Upper lobe of left lung (tissue), 6 donors: ENCODE results near the gene POLA1. TPM values are rescaled to one million over a fixed set of nuclear protein-coding genes. Genes with fewer than 3 reads are reported as not detected.

Experiments used
- ATAC-seq, 2 donors: fragments of 200-7000 bp; cut with Tn5 transposase; one replicate each; pipeline ENCODE4 v1.9.1; 2022; ENCODE audit warnings: mild to moderate bottlenecking in 2 of 2, moderate library complexity in 2 of 2; ENCODE audit not compliant: low FRiP score in 2 of 2
- DNase-seq, 2 donors: peaks; one replicate each; pipeline ENCODE4 v3.0.0-alpha.2; 2019 to 2020
- H3K27ac ChIP-seq, 4 donors: fragments of 200-600 bp; sonication (generic); one replicate each; pipeline ENCODE4 v1.5.1; 2016 to 2019
- H3K27me3 ChIP-seq, 4 donors: fragments of 200-600 bp; sonication (generic); one replicate each; pipeline ENCODE4 v1.5.1; 2017 to 2019
- H3K36me3 ChIP-seq, 4 donors: fragments of 200-600 bp; sonication (generic); one replicate each; pipeline ENCODE4 v1.5.1; 2016 to 2019
- H3K4me1 ChIP-seq, 4 donors: fragments of 200-600 bp; sonication (generic); one replicate each; pipeline ENCODE4 v1.5.1; 2018 to 2019
- H3K4me3 ChIP-seq, 4 donors: fragments of 200-600 bp; sonication (generic); one replicate each; pipeline ENCODE4 v1.5.1; 2017 to 2019; ENCODE audit warnings: mild to moderate bottlenecking in 2 of 4, moderate library complexity in 1 of 4
- H3K9me3 ChIP-seq, 4 donors: fragments of 200-600 bp; sonication (generic); one replicate each; pipeline ENCODE4 v1.5.1; 2018 to 2019
- EP300 ChIP-seq, 4 donors: sonication (generic); formaldehyde crosslinking; IDR thresholded peaks; one replicate each; pipeline ENCODE4 v1.5.1; 2017; ENCODE audit warnings: antibody characterized with exemption in 4 of 4, control low read depth in 2 of 4
- POLR2A ChIP-seq, 4 donors: fragments of 450-650 bp; IDR thresholded peaks; one replicate each; pipeline ENCODE4 v1.5.1; 2016 to 2017; ENCODE audit warnings: antibody characterized with exemption in 4 of 4, mild to moderate bottlenecking in 2 of 4
- POLR2AphosphoS5 ChIP-seq, 2 donors: sonication (generic); formaldehyde crosslinking; IDR thresholded peaks; one replicate each; pipeline ENCODE4 v1.5.1; 2017; ENCODE audit warnings: antibody characterized with exemption in 2 of 2
- WGBS, 2 donors: methylation state at CpG; one replicate each; pipeline ENCODE4 v1.1.5; 2017 to 2018; 5-methylcytosine and 5-hydroxymethylcytosine counted together
- total RNA-seq, 6 donors: library from RNA; depleted of rRNA in 4 of 6; stranded (reverse); fragments of >200 nt in 4 of 6; gene quantifications; one replicate each; pipeline versions ENCODE4 v1.1.0 to v1.2.1, GENCODE V29; 2016 to 2021
- TF ChIP-seq, protein P1 (sequence below), 6 experiments: fragments of 450-650 bp in 4 of 6; fragments of 200-600 bp in 2 of 6; sonication (generic) in 2 of 6; IDR thresholded peaks; one replicate each; pipeline ENCODE4 v1.5.1; 2016 to 2019; ENCODE audit warnings: antibody characterized with exemption in 6 of 6
- donor health status: DM: no; HTN: no; CAD: no; lungs with moderate emphysema.
- donor health status: DM: no; HTN: yes; CAD: no; lungs with severe emphysema.

The POLA1 gene
- total RNA-seq, 6 donors from 2014 or later: 6.3 to 15.7 (median 8.9) TPM

DNA sequence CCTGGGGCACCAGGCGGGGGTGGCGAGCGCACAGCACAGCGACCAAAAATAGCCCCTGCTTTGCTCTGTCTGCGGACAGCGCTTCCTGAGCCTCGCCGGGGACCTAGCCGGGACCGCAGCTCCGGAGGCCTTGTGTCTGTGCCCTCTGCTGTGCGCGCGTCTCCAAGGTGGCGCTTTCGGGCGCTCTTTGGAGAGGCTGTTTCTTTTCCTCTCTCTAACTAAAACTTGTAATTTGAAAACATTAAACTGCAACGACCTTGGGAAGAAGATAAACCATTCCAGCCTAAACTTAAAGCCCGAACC is 318.7 kb downstream of the POLA1 start:
- Histone ChIP-seq H3K27me3 (peaks cover 0 to 64% (median 7%) of the 10 kb centered on the region in 4 donors), H3K9me3 (no peaks in the 10 kb centered on the region), H3K36me3 (no peaks in the 10 kb centered on the region), H3K4me3 (peak overlapping the region in 2 of 4 donors; percentile 32 to 38), H3K27ac (no peak overlapping the region), H3K4me1 (peaks cover 4 to 20% (median 14%) of the 10 kb centered on the region in 4 donors)
- no peak for TF ChIP-seq EP300 (IDR thresholded peaks at IDR 0.05)
- TF ChIP-seq POLR2AphosphoS5 (IDR thresholded peaks at IDR 0.05): no peak
- no peak for TF ChIP-seq POLR2A (IDR thresholded peaks at IDR 0.05)
- TF ChIP-seq, protein P1, sequence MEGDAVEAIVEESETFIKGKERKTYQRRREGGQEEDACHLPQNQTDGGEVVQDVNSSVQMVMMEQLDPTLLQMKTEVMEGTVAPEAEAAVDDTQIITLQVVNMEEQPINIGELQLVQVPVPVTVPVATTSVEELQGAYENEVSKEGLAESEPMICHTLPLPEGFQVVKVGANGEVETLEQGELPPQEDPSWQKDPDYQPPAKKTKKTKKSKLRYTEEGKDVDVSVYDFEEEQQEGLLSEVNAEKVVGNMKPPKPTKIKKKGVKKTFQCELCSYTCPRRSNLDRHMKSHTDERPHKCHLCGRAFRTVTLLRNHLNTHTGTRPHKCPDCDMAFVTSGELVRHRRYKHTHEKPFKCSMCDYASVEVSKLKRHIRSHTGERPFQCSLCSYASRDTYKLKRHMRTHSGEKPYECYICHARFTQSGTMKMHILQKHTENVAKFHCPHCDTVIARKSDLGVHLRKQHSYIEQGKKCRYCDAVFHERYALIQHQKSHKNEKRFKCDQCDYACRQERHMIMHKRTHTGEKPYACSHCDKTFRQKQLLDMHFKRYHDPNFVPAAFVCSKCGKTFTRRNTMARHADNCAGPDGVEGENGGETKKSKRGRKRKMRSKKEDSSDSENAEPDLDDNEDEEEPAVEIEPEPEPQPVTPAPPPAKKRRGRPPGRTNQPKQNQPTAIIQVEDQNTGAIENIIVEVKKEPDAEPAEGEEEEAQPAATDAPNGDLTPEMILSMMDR (IDR thresholded peaks at IDR 0.05): no peak
- no peak for ATAC-seq
- DNase-seq: peak in 1 of 2 donors; percentile 53
- WGBS, 2 donors: 0 to 40% methylated on average over 2 to 18 of the region's 19 CpGs

GRCh38 chrX:25012793-25013631 is 319.3 kb downstream of the POLA1 start:
- peaks cover 0 to 67% (median 8%) of the 10 kb centered on the region in 4 donors for H3K27me3 ChIP-seq
- peaks cover 4 to 21% (median 15%) of the 10 kb centered on the region in 4 donors for H3K4me1 ChIP-seq
- TF ChIP-seq EP300 (IDR thresholded peaks at IDR 0.05) (no peak), POLR2AphosphoS5 (IDR thresholded peaks at IDR 0.05) (no peak), POLR2A (IDR thresholded peaks at IDR 0.05) (no peak)
- TF ChIP-seq, protein P1 (IDR thresholded peaks at IDR 0.05): no peak
- peak in 1 of 2 donors; percentile 66 for DNase-seq
- WGBS, 2 donors: 34% methylated on average over 72 of the region's 105 CpGs; no CpG with 5 or more reads in 1 of the 2 donors
- H3K4me3 ChIP-seq: peak overlapping the region; percentile 4 to 38 (median 30)
- ATAC-seq: peak in 1 of 2 donors; percentile 34
- H3K27ac ChIP-seq: no peak overlapping the region
- no peaks in the 10 kb centered on the region for H3K9me3 ChIP-seq
- H3K36me3 ChIP-seq: no peaks in the 10 kb centered on the region

- Histone ChIP-seq H3K9me3 (no peaks in the 10 kb centered on the region), H3K27me3 (peaks cover 0 to 65% (median 8%) of the 10 kb centered on the region in 4 donors), H3K4me1 (peaks cover 7 to 21% (median 15%) of the 10 kb centered on the region in 4 donors), H3K36me3 (no peaks in the 10 kb centered on the region), H3K27ac (no peak overlapping the region), H3K4me3 (no peak overlapping the region)
- no peak for DNase-seq
- no peak for ATAC-seq
- TF ChIP-seq POLR2A (IDR thresholded peaks at IDR 0.05): no peak
- 10 to 38% methylated on average over 16 of the region's 44 CpGs for WGBS, 2 donors
Measured at GRCh38 chrX:25013632-25014365, 320.1 kb downstream of the POLA1 start.

DNA sequence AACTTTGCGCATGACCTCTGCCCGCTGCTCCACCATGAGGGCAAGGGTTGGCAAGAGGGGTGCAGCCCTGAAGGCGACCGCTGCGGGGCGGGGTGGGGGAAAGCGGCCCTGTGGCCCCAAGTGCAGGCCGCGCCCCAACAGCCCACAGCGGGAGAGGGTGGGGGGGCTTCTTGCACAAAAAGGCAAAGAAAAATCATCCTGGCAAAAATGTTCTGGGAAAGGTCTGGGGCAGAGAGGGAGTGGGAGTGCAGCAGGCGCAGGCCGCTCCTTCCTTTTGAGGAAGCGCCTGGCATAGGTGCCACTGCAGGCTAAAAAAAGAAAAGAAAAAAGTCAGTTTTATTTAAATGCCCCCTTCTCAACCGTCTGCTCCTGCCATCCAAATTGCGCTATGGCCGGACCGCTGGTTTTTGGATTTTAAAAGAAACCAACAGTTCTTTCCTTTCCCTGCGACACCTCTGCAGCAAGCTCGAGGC is 320.7 kb downstream of the POLA1 start:
- H3K36me3 ChIP-seq: no peaks in the 10 kb centered on the region
- DNase-seq (peak in 1 of 2 donors; percentile 40), ATAC-seq (no peak)
- H3K4me1 ChIP-seq: peaks cover 7 to 21% (median 15%) of the 10 kb centered on the region in 4 donors
- H3K9me3 ChIP-seq: no peaks in the 10 kb centered on the region
- TF ChIP-seq POLR2A (IDR thresholded peaks at IDR 0.05): no peak
- TF ChIP-seq, protein P1 (IDR thresholded peaks at IDR 0.05): no peak
- TF ChIP-seq POLR2AphosphoS5 (IDR thresholded peaks at IDR 0.05): no peak
- no peak for TF ChIP-seq EP300 (IDR thresholded peaks at IDR 0.05)
- no peak overlapping the region for H3K27ac ChIP-seq
- WGBS, 2 donors: 36 to 45% methylated on average over 19 of the region's 19 CpGs
- H3K4me3 ChIP-seq: no peak overlapping the region
- peaks cover 0 to 63% (median 8%) of the 10 kb centered on the region in 4 donors for H3K27me3 ChIP-seq
